HG03432 (cell line): ENCODE results near the gene DPP3.
A peak's percentile ranks its signal among the peaks of the same experiment; 100 is the strongest.
"Not testable (repeated sequence)": the region's sequence is repeated elsewhere in the genome, so short reads cannot be mapped to it uniquely, and the experiment has no call there.

Experiments used
- ATAC-seq: cut with Tn5 transposase; IDR thresholded peaks from one replicate; pipeline ENCODE4 v1.9.1; 2021; ENCODE audit warnings: mild to moderate bottlenecking, moderate library complexity; ENCODE audit not compliant: unreplicated experiment

Gene DPP3

GRCh38 chr11:66480117-66480938 lies at the start of gene DPP3:
Gene DPP3, plus strand, starts transcription at chr11:66480434. Its CDS starts 1,767 bp downstream, at chr11:66482201.
- peak; percentile 86 for ATAC-seq

GRCh38 chr11:66431287-66431686 lies 48.9 kb upstream of the DPP3 start:
- ATAC-seq = not testable (repeated sequence)

- not testable (repeated sequence) for ATAC-seq
These were observed 48.3 kb upstream of the DPP3 start for GRCh38 chr11:66431871-66432329.

GRCh38 chr11:66432597-66432996 lies 47.6 kb upstream of the DPP3 start:
- ATAC-seq = no peak

GRCh38 chr11:66437979-66438503 lies 42.2 kb upstream of the DPP3 start:
- ATAC-seq = no peak

GRCh38 chr11:66438504-66439466 lies 41.4 kb upstream of the DPP3 start, which contains the start of gene MRPL11:
Gene MRPL11, minus strand, starts transcription at chr11:66438848. Its CDS starts 94 bp downstream, at chr11:66438754.
- ATAC-seq = peak; percentile 91

GRCh38 chr11:66440101-66440939 lies 39.9 kb upstream of the DPP3 start:
- not testable (repeated sequence) for ATAC-seq

GRCh38 chr11:66440940-66441282 lies 39.3 kb upstream of the DPP3 start:
- not testable (repeated sequence) for ATAC-seq

- no peak for ATAC-seq
These were observed 36.6 kb upstream of the DPP3 start for GRCh38 chr11:66443602-66444001.

- no peak for ATAC-seq
These were observed 33.2 kb upstream of the DPP3 start for GRCh38 chr11:66447012-66447411.

- no peak for ATAC-seq
These were observed 31.7 kb upstream of the DPP3 start for GRCh38 chr11:66448523-66448922.

GRCh38 chr11:66450560-66450959 lies 29.7 kb upstream of the DPP3 start:
- no peak for ATAC-seq

- ATAC-seq = no peak
These were observed 28.6 kb upstream of the DPP3 start for GRCh38 chr11:66451663-66452062.

- no peak for ATAC-seq
These were observed 26.0 kb upstream of the DPP3 start for GRCh38 chr11:66454247-66454646.

GRCh38 chr11:66454828-66455227 lies 25.4 kb upstream of the DPP3 start:
- ATAC-seq = no peak

GRCh38 chr11:66457826-66458225 lies 22.4 kb upstream of the DPP3 start:
- ATAC-seq = no peak

- no peak for ATAC-seq
These were observed 21.0 kb upstream of the DPP3 start for GRCh38 chr11:66459138-66459778.

- no peak for ATAC-seq
These were observed 18.2 kb upstream of the DPP3 start for GRCh38 chr11:66462010-66462409.

- no peak for ATAC-seq
These were observed 17.3 kb upstream of the DPP3 start for GRCh38 chr11:66462911-66463310.

GRCh38 chr11:66464116-66464515 lies 16.1 kb upstream of the DPP3 start:
- not testable (repeated sequence) for ATAC-seq
